CD4-positive, alpha-beta T cell treated with Interferon alpha-2 for 1 hour (primary cell): ENCODE results near the gene FGGY.
"Not testable (repeated sequence)": the region's sequence is repeated elsewhere in the genome, so short reads cannot be mapped to it uniquely, and the experiment has no call there.

Experiments
- DNase-seq, 2 donors: peaks; one replicate each; pipeline ENCODE4 v3.0.0-alpha.2; 2020 to 2022

Gene FGGY

DNA sequence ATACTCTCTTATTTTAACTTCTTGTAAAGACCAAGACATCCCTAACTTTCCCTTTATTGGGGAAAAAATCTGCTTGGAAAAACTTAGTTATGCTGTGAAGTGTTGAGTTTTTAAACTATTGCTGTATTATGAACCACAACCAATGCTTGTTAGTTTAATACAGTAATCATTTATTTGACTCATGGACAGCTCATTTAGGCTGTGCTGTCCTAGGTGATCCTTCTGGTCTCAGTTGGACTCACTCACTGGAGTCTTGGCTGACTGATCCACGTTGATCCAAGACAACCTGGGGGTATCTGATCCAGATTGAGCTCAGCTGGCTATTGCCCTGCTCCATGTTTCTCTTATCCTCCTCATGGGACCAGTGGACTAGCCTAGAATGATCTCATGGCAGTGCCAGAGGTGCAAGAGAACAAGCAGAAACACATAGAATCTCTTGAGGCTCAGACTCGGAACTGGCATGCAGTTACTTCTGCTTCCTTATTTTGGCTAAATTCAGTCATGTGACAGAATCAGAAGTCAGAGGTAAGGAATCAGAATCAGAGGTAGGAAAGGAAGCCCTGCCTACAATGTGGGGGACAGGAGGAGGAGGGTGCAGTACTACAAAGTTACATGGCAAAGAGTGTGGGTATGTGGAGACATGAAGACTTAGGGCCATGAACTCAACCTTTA lies 156.5 kb downstream of the FGGY start:
- DNase-seq: no peak

DNA sequence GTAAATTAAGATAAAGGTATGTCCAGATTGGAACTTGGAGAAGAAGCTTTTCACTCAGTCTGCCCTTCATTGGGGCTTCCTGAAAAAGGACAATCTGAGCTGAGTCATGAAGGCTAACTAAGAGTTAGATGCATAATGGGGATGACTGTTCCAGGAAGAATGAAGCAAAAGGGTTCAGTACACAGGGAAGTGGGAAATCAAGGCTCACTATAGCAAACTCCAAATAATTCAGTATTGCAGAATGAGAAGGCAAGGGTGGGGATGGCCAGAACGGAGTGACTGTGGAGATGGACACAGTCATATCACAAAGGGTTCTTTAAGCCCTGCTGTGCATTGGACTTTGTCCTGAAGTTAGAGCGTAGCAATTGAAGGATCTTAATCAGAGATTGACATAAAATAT lies 158.3 kb downstream of the FGGY start:
- no peak for DNase-seq

GRCh38 chr1:59457786-59458185 lies 160.9 kb downstream of the FGGY start:
- DNase-seq: no peak

- no peak for DNase-seq
These were observed 162.0 kb downstream of the FGGY start for GRCh38 chr1:59458884-59459283.

GRCh38 chr1:59462942-59463341 lies 166.0 kb downstream of the FGGY start:
- DNase-seq: not testable (repeated sequence)

DNA sequence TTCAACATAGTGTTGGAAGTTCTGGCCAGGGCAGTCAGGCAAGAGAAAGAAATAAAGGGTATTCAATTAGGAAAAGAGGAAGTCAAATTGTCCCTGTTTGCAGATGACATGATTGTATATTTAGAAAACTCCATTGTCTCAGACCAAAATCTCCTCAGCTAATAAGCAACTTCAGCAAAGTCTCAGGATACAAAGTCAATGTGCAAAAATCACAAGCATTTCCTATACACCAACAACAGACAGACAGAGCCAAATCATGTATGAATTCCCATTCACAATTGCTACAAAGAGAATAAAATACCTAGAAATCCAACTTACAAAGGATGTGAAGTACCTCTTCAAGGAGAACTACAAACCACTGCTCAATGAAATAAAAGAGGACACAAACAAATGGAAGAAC lies 168.6 kb downstream of the FGGY start:
- DNase-seq: not testable (repeated sequence)

GRCh38 chr1:59468828-59469428 lies 172.0 kb downstream of the FGGY start:
- no peak for DNase-seq

DNA sequence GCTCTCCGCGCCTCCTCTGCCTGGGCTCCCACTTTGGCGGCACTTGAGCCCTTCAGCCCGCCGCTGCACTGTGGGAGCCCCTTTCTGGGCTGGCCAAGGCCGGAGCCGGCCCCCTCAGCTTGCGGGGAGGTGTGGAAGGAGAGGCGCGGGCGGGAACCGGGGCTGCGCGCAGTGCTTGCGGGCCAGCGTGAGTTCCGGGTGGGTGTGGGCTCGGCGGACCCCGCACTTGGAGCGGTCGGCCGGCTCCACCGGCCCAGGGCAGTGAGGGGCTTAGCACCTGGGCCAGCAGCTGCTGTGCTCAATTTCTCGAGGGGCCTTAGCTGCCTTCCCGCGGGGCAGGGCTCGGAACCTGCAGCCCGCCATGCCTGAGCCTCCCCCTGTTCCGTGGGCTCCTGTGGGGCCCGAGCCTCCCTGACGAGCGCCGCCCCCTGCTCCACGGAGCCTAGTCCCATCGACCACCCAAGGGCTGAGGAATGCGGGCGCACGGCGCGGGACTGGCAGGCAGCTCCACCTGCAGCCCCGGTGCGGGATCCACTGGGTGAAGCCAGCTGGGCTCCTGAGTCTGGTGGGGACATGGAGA lies 175.2 kb downstream of the FGGY start:
- DNase-seq: not testable (repeated sequence)

DNA sequence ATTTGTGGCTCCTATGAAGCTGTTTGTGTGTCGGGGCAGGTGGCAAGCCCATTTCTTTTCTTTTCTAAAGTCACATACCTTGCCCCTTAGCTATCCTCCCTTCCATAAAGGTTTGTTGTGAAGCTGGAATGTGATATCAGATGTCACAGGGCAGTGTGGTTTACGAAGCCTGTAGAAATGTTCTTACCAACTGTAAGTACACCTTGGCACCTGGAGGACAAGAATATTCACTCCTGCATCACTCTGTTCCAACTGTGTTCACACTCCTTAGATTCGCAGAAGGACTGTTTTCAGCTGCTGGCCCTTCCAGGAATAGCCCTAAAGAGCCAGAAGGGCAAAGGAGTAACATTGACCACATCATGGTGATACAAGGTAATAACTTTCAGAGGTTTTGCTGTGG lies 176.9 kb downstream of the FGGY start:
- no peak for DNase-seq

GRCh38 chr1:59474496-59474895 lies 177.6 kb downstream of the FGGY start:
- no peak for DNase-seq

DNA sequence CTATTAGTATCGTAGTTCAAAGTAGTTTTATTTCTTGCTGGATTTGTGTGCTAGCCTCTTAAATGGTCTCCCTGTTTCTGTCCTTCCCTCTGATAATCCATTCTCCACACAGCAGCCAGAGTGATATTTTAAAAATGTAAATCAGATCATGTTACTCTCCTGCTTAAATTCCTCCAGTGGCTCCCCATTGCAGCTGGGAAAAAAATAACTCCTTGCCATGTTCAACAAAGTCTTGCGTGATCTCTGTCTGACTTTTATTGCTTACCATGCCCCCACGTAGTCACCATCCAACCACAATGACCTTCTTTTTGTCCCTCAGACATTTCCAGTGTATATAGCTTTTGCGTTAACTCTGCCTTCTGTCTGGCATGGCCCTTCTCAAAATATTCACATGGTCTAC lies 178.8 kb downstream of the FGGY start:
- DNase-seq: no peak

- DNase-seq: no peak
These were observed 180.4 kb downstream of the FGGY start for GRCh38 chr1:59477286-59477685.

- no peak for DNase-seq
These were observed 181.0 kb downstream of the FGGY start for GRCh38 chr1:59477867-59478266.

GRCh38 chr1:59478822-59479221 lies 181.9 kb downstream of the FGGY start:
- DNase-seq: no peak

DNA sequence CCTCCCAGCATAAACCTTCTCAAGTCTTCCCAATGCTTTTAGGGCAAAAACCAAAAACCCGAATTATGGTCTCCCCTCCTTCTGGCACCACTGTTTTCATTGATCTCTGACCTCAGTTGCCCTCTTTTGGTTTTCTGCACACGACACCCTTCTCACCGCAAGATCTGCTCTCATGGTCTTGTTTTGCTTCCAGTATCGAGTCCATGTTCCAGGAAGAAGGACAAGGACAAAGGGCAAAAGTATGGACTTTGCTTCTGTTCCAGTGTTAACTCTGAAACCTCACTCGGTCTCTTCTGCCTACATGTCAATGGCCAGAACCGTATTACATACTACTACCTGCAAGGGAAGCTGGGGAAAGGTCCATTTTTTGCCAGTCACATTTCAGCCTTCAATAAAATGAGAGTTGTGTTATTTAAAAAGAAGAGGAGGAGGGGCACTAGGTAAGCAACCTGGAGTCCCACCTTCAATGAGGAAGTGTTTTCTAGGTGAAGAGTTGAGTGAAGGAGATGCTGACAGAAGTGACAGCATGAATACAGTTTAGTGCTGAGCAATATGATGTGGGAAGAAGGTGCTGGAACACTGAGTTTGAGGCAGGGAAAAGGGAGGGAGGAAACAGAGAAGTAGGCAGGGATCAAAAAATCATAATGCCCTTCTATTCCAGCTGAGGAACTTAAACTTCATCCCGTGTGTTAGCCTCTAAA lies 183.4 kb downstream of the FGGY start:
- DNase-seq: no peak

DNA sequence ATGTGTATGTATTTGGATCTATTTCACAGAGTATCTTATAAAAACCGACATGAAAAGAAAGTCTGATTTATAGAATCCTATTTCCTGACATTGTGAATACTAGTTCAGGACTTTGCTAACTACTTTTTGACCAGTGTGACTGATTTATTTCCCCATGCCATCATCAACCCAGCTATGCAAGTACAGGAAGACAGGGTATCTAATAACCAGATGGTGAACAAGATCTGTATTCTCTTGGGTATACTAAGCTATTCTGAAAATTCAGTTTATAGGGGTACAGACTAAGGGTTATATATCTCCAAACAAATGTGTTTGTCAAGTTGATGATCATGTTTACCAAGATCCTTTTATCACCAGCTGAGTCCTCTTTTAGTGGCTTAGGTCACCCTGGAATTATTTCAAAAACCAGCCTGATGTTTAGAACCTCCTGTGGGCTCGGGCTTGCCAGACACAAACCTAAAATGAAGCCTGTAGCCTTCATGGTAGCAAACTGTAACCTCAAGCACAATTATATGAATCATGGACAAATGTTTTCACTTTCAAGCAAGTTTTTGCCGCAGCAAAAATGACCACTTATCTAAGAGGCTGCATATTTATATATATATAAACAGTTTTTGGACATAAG lies 185.1 kb downstream of the FGGY start:
- DNase-seq: no peak

- DNase-seq: no peak
These were observed 186.1 kb downstream of the FGGY start for GRCh38 chr1:59482986-59483385.

DNA sequence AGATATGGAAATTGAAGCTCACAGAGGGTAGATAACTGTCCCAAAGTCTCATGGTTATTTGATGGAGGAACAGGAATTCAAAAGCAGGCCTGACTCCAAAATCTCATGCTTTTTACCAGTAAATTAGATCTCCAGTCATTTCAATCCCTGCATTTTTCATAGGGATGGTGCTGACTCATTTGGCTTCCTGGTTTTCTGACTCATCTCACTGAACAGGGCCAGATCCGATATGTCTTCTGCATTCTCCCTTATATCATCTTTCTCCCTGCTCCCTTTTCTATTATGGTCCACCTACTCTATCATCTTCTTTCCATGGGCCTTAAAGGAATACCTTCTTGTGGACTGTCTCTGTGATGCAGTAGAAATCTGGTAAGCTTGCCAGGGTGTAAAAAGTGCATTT lies 187.2 kb downstream of the FGGY start:
- no peak for DNase-seq

DNA sequence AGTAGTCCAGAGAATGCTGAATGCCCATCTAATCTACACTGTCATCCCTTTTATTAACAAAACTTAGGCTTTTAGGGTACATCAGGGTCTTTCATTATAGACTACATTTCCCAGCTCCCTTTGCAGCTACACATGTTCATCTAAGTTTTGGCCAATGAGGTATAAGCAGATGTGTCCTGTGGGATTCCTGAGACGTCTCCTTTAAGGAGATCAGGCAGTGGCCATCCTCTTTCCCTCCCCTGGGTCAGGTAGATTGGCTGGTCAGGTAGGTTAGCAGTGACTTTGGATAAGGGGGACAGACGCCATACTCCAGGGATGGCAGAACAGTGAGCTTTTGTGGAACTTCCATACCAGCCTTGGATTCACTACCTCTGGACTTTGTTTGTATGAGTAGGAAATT lies 188.3 kb downstream of the FGGY start:
- DNase-seq: no peak

- no peak for DNase-seq
These were observed 189.1 kb downstream of the FGGY start for GRCh38 chr1:59485949-59486348.

DNA sequence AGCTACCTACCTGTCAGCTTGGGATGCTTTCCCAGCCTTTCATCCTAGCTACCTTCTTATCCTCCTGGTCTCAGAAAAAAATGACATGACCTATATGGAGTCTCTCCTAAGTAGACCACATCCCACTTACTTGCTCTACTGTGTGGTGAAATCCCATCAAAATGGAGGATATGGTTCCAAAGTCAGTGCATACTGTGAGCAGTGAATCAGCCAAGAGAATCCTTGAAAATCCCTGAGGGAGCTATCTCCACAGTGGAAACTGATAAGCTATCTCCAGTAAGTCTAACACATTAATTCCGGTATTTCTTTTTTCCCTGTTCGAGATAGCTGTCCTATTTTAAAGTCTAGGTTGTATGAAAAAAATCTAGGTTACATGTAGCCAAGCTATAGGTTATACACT lies 189.7 kb downstream of the FGGY start:
- no peak for DNase-seq

GRCh38 chr1:59487335-59488031 lies 190.6 kb downstream of the FGGY start:
- no peak for DNase-seq

DNA sequence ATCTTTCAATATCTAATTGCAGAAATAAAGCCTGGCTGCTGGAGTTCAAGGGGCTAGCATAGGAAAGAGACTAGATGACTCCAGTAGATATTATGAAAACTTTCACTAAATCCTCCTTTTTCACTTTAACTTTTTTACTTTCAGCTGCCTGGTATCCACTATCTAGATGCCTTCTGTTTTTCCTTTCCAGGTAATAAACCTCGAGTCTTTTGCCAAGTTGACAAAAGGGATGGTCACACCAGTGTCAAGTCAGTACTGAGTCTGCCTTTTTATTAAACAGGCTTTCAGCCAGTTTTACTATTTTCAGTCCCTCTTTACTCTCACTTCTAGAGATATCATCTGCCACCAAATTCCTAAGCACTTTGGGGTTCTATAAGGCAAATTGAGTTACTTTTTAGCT lies 195.6 kb downstream of the FGGY start:
- no peak for DNase-seq
